Activated B cell treated with CpG ODN at 0.5 μM for 24 hours (primary cell): Measurements from ENCODE around the gene ZNF616. TPM values are rescaled to one million over a fixed set of nuclear protein-coding genes. Genes with fewer than 3 reads are reported as not detected.

Source experiments
- ATAC-seq: fragments of 200-7000 bp; cut with Tn5 transposase; one replicate; pipeline ENCODE4 v1.10.0; 2021; ENCODE audit warnings: low read depth, mild to moderate bottlenecking, moderate library complexity
- CTCF ChIA-PET: fragments of 350-600 bp; sonication (Branson Sonifier 250); formaldehyde crosslinking; loops from one replicate; lab custom pipeline; 2021; ENCODE audit warnings: antibody characterized with exemption; lab: Charles Lee
- POLR2A ChIA-PET: fragments of 350-600 bp; sonication (Branson Sonifier 250); formaldehyde crosslinking; loops from one replicate; lab custom pipeline; 2021; ENCODE audit warnings: antibody characterized with exemption; lab: Charles Lee
- DNase-seq: peaks from one replicate; pipeline ENCODE4 v3.0.0; 2022
- H3K27ac Mint-ChIP-seq: one replicate; pipeline ENCODE4 v1.8.0; 2020; ENCODE audit warnings: mixed read lengths
- H3K27me3 Mint-ChIP-seq: one replicate; pipeline ENCODE4 v1.8.0; 2021; ENCODE audit warnings: mixed read lengths
- H3K36me3 Mint-ChIP-seq: one replicate; pipeline ENCODE4 v1.8.0; 2021; ENCODE audit warnings: low read depth, mixed read lengths
- H3K4me1 Mint-ChIP-seq: one replicate; pipeline ENCODE4 v1.8.0; 2021; ENCODE audit warnings: mixed read lengths
- H3K4me3 Mint-ChIP-seq: one replicate; pipeline ENCODE4 v1.8.0; 2020; ENCODE audit warnings: mild to moderate bottlenecking, mixed read lengths
- H3K9me3 Mint-ChIP-seq: one replicate; pipeline ENCODE4 v1.8.0; 2020; ENCODE audit warnings: mixed read lengths
- intact Hi-C: fragments of 100-400 bp; cut with micrococcal nuclease; formaldehyde crosslinking; loops from one replicate; pipeline ENCODE4 v1.15.1; 2024
- total RNA-seq: library from RNA; stranded (reverse); gene quantifications from 2 replicates; pipeline ENCODE4 v1.2.3, GENCODE V29; 2022
- TF ChIP-seq, protein P1 (sequence below): fragments of 200-600 bp; IDR thresholded peaks from one replicate; pipeline ENCODE4 v1.8.0; 2022; ENCODE audit warnings: antibody characterized with exemption, mild to moderate bottlenecking

Gene ZNF616
- total RNA-seq, 1 donor from 2014 or later, result 7.4 TPM

DNA sequence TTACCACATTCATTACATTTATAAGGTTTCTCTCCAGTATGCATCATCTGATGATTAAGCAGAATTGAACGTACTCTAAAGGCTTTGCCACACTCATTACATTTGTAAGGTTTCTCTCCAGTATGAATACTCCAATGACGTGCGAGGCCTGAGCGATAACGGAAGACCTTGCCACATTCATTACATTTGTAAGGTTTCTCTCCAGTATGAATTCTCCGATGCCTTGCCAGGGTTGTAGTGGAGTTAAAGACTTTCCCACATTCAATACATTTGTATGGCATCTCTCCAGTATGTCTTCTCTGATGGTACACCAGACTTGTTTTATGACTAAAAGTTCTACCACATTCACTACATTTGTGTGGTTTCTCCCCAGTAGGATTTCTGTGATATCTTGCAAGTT lies 74.3 kb downstream of the ZNF616 start:
- H3K4me1 Mint-ChIP-seq, result no peaks in the 10 kb centered on the region
- no peak for DNase-seq
- H3K27ac Mint-ChIP-seq, result no peak overlapping the region
- intact Hi-C loops, result no loop called here
- H3K4me3 Mint-ChIP-seq, result no peak overlapping the region
- no peaks in the 10 kb centered on the region for H3K27me3 Mint-ChIP-seq
- TF ChIP-seq, protein P1, sequence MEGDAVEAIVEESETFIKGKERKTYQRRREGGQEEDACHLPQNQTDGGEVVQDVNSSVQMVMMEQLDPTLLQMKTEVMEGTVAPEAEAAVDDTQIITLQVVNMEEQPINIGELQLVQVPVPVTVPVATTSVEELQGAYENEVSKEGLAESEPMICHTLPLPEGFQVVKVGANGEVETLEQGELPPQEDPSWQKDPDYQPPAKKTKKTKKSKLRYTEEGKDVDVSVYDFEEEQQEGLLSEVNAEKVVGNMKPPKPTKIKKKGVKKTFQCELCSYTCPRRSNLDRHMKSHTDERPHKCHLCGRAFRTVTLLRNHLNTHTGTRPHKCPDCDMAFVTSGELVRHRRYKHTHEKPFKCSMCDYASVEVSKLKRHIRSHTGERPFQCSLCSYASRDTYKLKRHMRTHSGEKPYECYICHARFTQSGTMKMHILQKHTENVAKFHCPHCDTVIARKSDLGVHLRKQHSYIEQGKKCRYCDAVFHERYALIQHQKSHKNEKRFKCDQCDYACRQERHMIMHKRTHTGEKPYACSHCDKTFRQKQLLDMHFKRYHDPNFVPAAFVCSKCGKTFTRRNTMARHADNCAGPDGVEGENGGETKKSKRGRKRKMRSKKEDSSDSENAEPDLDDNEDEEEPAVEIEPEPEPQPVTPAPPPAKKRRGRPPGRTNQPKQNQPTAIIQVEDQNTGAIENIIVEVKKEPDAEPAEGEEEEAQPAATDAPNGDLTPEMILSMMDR, result no peak
- CTCF ChIA-PET, result no interaction called here
- POLR2A ChIA-PET, result no interaction called here
- peaks cover 45% of the 10 kb centered on the region for H3K9me3 Mint-ChIP-seq
- peaks cover 84% of the 10 kb centered on the region for H3K36me3 Mint-ChIP-seq
- ATAC-seq, result no peak

Other genes starting within 250 kb of the ZNF616 start
- gene ZNF649, start 234.9 kb downstream of the ZNF616 start, total RNA-seq, result 21.9 and 27.4 TPM in 2 replicates
- gene ZNF613, start 212.5 kb downstream of the ZNF616 start, total RNA-seq, result 7.7 and 7.8 TPM in 2 replicates
- gene ZNF350, start 153.1 kb downstream of the ZNF616 start, total RNA-seq, result 32.2 and 35.2 TPM in 2 replicates
- 9.1 and 13.5 TPM in 2 replicates for gene ZNF615, start 131.7 kb downstream of the ZNF616 start, total RNA-seq
- 14.0 and 14.3 TPM in 2 replicates for gene ZNF614, start 111.6 kb downstream of the ZNF616 start, total RNA-seq
- gene ZNF432, start 91.1 kb downstream of the ZNF616 start, total RNA-seq, result 18.1 and 18.4 TPM in 2 replicates
- gene ZNF841, start 44.2 kb downstream of the ZNF616 start, total RNA-seq, result 34.7 and 42.7 TPM in 2 replicates
- 27.4 and 28.0 TPM in 2 replicates for gene ZNF836, start 31.7 kb upstream of the ZNF616 start, total RNA-seq
- 244 and 245 TPM in 2 replicates for gene PPP2R1A, start 50.1 kb upstream of the ZNF616 start, total RNA-seq
- gene ZNF766, start 129.6 kb upstream of the ZNF616 start, total RNA-seq, result 33.0 and 35.0 TPM in 2 replicates
- 24.0 and 25.5 TPM in 2 replicates for gene ZNF480, start 157.2 kb upstream of the ZNF616 start, total RNA-seq
- gene ZNF610, start 196.3 kb upstream of the ZNF616 start, total RNA-seq, result 1.1 and 2.0 TPM in 2 replicates
- gene ZNF880, start 230.0 kb upstream of the ZNF616 start, total RNA-seq, result 28.0 and 29.5 TPM in 2 replicates